ENCODE results near the gene ACTN2.

Gene ACTN2

DNA sequence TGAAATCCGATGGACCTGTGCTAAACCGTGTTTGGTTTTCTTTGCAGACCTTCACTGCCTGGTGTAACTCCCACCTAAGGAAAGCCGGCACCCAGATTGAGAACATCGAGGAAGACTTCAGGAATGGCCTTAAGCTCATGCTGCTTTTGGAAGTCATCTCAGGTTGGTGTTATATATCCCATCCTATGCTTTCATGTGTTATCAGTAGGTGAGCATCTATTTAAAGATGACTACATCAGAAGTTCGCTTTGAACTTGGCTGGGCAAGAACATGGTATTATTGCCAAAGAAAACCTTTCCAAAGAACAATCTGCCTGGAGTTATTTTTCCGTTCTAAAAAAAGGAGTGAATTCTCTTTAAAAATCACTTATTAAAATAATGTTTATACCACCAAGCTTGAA is 31.5 kb downstream of the ACTN2 start:
- DNase-seq = no peak
- Histone ChIP-seq H3K4me1 (peaks cover 0 to 41% (median 22%) of the 10 kb centered on the region in 4 donors), H3K4me3 (no peak overlapping the region), H3K9me3 (no peaks in the 10 kb centered on the region), H3K27ac (peak overlapping the region; percentile 29 to 65), H3K27me3 (no peaks in the 10 kb centered on the region), H3K36me3 (no peaks in the 10 kb centered on the region)
- TF ChIP-seq, protein P1, sequence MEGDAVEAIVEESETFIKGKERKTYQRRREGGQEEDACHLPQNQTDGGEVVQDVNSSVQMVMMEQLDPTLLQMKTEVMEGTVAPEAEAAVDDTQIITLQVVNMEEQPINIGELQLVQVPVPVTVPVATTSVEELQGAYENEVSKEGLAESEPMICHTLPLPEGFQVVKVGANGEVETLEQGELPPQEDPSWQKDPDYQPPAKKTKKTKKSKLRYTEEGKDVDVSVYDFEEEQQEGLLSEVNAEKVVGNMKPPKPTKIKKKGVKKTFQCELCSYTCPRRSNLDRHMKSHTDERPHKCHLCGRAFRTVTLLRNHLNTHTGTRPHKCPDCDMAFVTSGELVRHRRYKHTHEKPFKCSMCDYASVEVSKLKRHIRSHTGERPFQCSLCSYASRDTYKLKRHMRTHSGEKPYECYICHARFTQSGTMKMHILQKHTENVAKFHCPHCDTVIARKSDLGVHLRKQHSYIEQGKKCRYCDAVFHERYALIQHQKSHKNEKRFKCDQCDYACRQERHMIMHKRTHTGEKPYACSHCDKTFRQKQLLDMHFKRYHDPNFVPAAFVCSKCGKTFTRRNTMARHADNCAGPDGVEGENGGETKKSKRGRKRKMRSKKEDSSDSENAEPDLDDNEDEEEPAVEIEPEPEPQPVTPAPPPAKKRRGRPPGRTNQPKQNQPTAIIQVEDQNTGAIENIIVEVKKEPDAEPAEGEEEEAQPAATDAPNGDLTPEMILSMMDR (IDR thresholded peaks at IDR 0.05) = no peak
- intact Hi-C loops (cut with DNase I; ENCODE audit: low total_unique reads) = no loop called here

DNA sequence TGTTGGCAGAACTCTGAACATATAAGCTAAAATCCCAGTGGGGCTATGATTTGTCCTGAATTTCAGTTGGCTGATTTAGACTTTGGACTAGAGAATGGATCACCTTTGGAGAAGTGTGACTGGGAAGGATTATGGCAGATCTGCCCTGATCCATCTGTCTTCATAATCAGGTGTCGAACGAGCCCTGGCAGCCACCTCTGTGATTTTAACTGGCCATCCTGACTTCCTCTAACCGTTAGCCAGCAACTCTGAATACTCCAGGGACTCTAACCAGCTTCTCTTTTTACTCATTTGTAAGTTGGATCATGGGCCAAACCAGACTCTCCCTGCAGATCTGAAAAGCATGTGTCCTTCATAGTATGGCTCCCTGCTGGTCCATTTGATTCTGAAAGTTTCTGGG is 32.0 kb downstream of the ACTN2 start:
- H3K36me3 ChIP-seq = no peaks in the 10 kb centered on the region
- intact Hi-C loops (cut with DNase I; ENCODE audit: low total_unique reads) = no loop called here
- H3K4me1 ChIP-seq = peaks cover 0 to 41% (median 22%) of the 10 kb centered on the region in 4 donors
- no peak for DNase-seq
- H3K27me3 ChIP-seq = no peaks in the 10 kb centered on the region
- no peak overlapping the region for H3K4me3 ChIP-seq
- H3K9me3 ChIP-seq = no peaks in the 10 kb centered on the region
- H3K27ac ChIP-seq = peak overlapping the region; percentile 29 to 65
- TF ChIP-seq, protein P1 (IDR thresholded peaks at IDR 0.05) = no peak

DNA sequence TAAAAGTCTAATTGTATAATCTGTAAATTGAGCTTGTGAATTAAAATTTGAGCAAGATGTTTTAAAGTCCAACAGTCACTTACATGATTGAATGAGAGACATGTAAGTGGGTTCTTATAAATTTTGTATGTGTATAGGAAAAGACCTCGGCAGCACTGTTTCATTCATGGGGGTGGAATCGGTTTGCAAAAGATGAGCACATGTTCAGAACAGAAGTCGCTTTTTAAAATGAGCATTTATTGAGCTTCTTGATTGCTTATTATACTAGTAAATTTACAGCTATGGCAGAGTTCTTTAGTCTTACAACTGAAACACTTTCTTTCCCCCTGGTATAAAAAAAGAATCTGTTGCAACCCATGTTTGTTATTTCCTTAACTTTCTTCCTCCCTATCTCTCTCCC is 33.9 kb downstream of the ACTN2 start:
- no peaks in the 10 kb centered on the region for H3K36me3 ChIP-seq
- no peak overlapping the region for H3K27ac ChIP-seq
- no peak for DNase-seq
- H3K27me3 ChIP-seq = no peaks in the 10 kb centered on the region
- peaks cover 0 to 41% (median 22%) of the 10 kb centered on the region in 4 donors for H3K4me1 ChIP-seq
- intact Hi-C loops (cut with DNase I; ENCODE audit: low total_unique reads) = no loop called here
- TF ChIP-seq, protein P1 (IDR thresholded peaks at IDR 0.05) = no peak
- no peaks in the 10 kb centered on the region for H3K9me3 ChIP-seq
- H3K4me3 ChIP-seq = no peak overlapping the region

DNA sequence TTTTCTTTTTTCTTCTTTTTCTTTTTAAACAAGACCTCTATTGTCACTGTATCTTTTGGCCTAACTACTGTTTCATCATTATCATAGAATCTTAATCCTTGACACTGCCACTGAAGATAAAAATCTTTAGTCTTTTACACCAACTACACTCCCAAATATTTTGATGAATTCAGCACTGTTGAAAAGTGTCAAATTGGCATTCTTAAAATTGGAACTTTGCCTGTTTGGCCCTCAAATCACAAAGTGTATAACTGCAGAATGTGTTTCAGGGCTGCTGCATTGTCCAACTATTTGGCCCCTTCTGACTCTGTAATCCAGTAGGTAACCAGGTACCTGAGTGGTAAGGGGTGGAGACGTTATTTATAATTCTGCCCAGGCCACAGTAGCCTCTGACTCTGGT is 34.3 kb downstream of the ACTN2 start:
- Histone ChIP-seq H3K4me3 (no peak overlapping the region), H3K36me3 (no peaks in the 10 kb centered on the region), H3K9me3 (no peaks in the 10 kb centered on the region), H3K27me3 (no peaks in the 10 kb centered on the region), H3K4me1 (peaks cover 0 to 39% (median 22%) of the 10 kb centered on the region in 4 donors), H3K27ac (no peak overlapping the region)
- intact Hi-C loops (cut with DNase I; ENCODE audit: low total_unique reads) = no loop called here
- no peak for DNase-seq
- TF ChIP-seq, protein P1 (IDR thresholded peaks at IDR 0.05) = no peak

DNA sequence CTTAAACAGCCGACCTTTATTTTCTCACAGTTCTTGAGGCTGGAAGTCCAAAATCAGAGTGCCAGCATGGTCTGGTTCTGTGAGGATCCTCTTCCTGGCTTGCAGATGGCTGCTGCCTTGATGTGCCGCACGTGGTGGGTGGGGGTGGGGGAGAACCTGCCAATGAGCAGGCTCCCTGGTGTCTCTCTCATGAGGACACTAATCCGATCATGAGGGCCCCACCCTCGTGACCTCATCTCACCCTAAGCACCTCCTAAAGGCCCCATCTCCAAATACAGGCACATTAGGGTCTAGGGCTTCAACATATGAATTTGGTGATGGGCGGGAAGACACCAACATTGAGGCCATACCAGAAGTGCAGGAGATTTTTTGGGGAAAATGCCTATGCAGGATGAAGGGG is 37.8 kb downstream of the ACTN2 start:
- TF ChIP-seq, protein P1 (IDR thresholded peaks at IDR 0.05) = no peak
- no peaks in the 10 kb centered on the region for H3K27me3 ChIP-seq
- DNase-seq = no peak
- no peaks in the 10 kb centered on the region for H3K36me3 ChIP-seq
- intact Hi-C loops (cut with DNase I; ENCODE audit: low total_unique reads) = no loop called here
- H3K4me1 ChIP-seq = peaks cover 0 to 5% (median 2%) of the 10 kb centered on the region in 4 donors
- no peaks in the 10 kb centered on the region for H3K9me3 ChIP-seq
- H3K4me3 ChIP-seq = no peak overlapping the region
- H3K27ac ChIP-seq = no peak overlapping the region

DNA sequence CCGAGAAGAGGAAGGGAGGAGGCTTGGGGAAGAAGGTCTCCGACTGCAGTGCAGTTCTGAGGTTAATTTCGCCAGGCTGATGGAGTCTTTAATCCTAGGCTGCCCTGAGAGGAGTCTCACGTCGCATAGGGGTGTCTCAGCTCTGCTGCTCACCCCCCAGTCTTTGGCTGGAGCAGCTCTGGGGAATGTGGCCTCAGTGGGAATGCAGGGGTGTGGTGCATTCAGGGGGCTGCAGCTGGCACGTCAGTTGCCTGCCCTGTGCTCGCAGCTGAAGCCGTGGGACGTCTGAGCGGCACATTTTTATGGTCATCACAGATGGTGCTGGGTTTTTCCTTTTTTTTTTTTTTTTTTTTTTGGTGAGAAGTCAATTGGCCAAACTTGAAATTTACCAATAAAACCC is 38.2 kb downstream of the ACTN2 start:
- H3K9me3 ChIP-seq = no peaks in the 10 kb centered on the region
- H3K4me1 ChIP-seq = peaks cover 0 to under 1% (median 0%) of the 10 kb centered on the region in 4 donors
- intact Hi-C loops (cut with DNase I; ENCODE audit: low total_unique reads) = no loop called here
- no peak overlapping the region for H3K4me3 ChIP-seq
- TF ChIP-seq, protein P1 (IDR thresholded peaks at IDR 0.05) = no peak
- no peaks in the 10 kb centered on the region for H3K27me3 ChIP-seq
- no peak overlapping the region for H3K27ac ChIP-seq
- H3K36me3 ChIP-seq = no peaks in the 10 kb centered on the region
- DNase-seq = no peak

Measured in tibial artery (tissue), 4 donors.